Adipocyte (in vitro differentiated cells): Measurements from ENCODE around the gene NKX1-1.

ENCODE experiments used
- DNase-seq: peaks from one replicate; pipeline ENCODE4 v3.0.0-alpha.2; 2015; ENCODE audit warnings: low read depth
- H3K27me3 ChIP-seq: replicated peaks from 2 replicates; pipeline ENCODE4 v1.7.0; 2013; ENCODE audit warnings: mild to moderate bottlenecking, low read length, moderate library complexity; ENCODE audit not compliant: control insufficient read depth, insufficient read depth
- H3K36me3 ChIP-seq: 2 replicates; pipeline ENCODE4 v1.7.0; 2013; ENCODE audit warnings: low read length, mild to moderate bottlenecking, moderate library complexity; ENCODE audit not compliant: control insufficient read depth, insufficient read depth, severe bottlenecking
- H3K4me1 ChIP-seq: 2 replicates; pipeline ENCODE4 v1.7.0; 2013; ENCODE audit warnings: mild to moderate bottlenecking, low read length, moderate library complexity; ENCODE audit not compliant: control insufficient read depth, insufficient read depth
- H3K4me3 ChIP-seq: 2 replicates; pipeline ENCODE4 v1.7.0; 2013; ENCODE audit warnings: mild to moderate bottlenecking, low read length, moderate library complexity
- H3K9ac ChIP-seq: 2 replicates; pipeline ENCODE4 v1.7.0; 2013; ENCODE audit warnings: mild to moderate bottlenecking, low read length, moderate library complexity
- H3K9me3 ChIP-seq: 2 replicates; pipeline ENCODE4 v1.7.0; 2013; ENCODE audit warnings: mild to moderate bottlenecking, low read length, moderate library complexity; ENCODE audit not compliant: control insufficient read depth

The NKX1-1 gene

GRCh38 chr4:1406394-1406980 is at the start of gene NKX1-1:
TSS of gene NKX1-1 (minus strand) at chr4:1406442. CDS start at chr4:1406442, 0 bp downstream.
- H3K4me3 ChIP-seq = no peak within 1 kb of the TSS
- H3K27me3 ChIP-seq = peaks cover 59% of the 10 kb centered on the region
- no peaks in the 10 kb centered on the region for H3K9me3 ChIP-seq
- no peak within 1 kb of the TSS for H3K9ac ChIP-seq
- no peaks in the 10 kb centered on the region for H3K36me3 ChIP-seq
- DNase-seq = no peak
- H3K4me1 ChIP-seq = no peaks in the 10 kb centered on the region

DNA sequence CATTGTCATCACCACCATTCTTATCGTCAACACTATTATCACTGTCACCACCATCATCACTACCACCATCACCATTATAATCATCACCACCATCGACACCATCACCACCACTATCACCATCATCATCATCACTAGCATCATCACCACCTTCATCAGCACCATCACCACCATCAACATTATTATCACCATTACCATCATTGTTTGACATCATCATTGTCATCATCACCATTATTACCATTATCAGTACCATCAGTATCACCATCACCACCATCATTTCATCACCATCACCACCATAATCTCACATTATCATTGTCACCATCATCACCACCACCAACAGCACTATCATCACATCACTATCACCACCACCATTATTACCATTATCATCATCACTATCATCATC is 47.5 kb upstream of the NKX1-1 start:
- no peaks in the 10 kb centered on the region for H3K36me3 ChIP-seq
- H3K27me3 ChIP-seq = peaks cover 29% of the 10 kb centered on the region
- H3K4me3 ChIP-seq = no peak overlapping the region
- H3K9me3 ChIP-seq = peaks cover 12% of the 10 kb centered on the region
- DNase-seq = no peak
- no peaks in the 10 kb centered on the region for H3K4me1 ChIP-seq
- H3K9ac ChIP-seq = no peak overlapping the region

GRCh38 chr4:1452431-1453051 is 46.3 kb upstream of the NKX1-1 start:
- no peak overlapping the region for H3K4me3 ChIP-seq
- peaks cover 5% of the 10 kb centered on the region for H3K9me3 ChIP-seq

DNA sequence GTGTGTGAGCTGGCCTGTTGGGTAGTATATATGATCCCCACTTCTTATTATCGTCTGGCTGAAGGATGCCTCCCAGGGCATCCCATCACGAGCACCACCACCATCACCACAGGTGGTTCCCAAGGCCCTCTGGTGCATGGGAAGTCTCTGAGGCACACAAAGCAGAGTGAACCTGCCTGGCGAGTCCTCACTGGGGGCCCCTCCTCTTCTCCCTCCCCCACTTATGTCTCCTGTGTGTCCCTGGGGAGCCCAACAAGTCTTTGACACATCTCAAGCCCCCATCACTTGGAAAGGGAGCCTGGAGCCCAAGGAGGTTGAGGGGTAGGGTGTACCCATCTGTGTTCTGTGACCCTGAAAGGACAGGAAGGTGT is 45.5 kb upstream of the NKX1-1 start:
- Histone ChIP-seq H3K9me3 (peaks cover 5% of the 10 kb centered on the region), H3K27me3 (peaks cover 31% of the 10 kb centered on the region)

More at GRCh38 chr4:1452431-1453051, 46.3 kb upstream of the NKX1-1 start:
- no peaks in the 10 kb centered on the region for H3K4me1 ChIP-seq
- no peak overlapping the region for H3K9ac ChIP-seq
- no peak for DNase-seq
- H3K27me3 ChIP-seq = peaks cover 30% of the 10 kb centered on the region
- H3K36me3 ChIP-seq = no peaks in the 10 kb centered on the region

GRCh38 chr4:1451106-1451751 is 45.0 kb upstream of the NKX1-1 start:
- Histone ChIP-seq H3K9ac (no peak overlapping the region), H3K9me3 (peaks cover 5% of the 10 kb centered on the region), H3K4me3 (no peak overlapping the region), H3K27me3 (peaks cover 33% of the 10 kb centered on the region), H3K4me1 (no peaks in the 10 kb centered on the region), H3K36me3 (no peaks in the 10 kb centered on the region)
- DNase-seq = no peak

More for the DNA sequence above, 45.5 kb upstream of the NKX1-1 start:
- no peaks in the 10 kb centered on the region for H3K4me1 ChIP-seq
- H3K36me3 ChIP-seq = no peaks in the 10 kb centered on the region
- DNase-seq = no peak
- no peak overlapping the region for H3K9ac ChIP-seq
- no peak overlapping the region for H3K4me3 ChIP-seq

DNA sequence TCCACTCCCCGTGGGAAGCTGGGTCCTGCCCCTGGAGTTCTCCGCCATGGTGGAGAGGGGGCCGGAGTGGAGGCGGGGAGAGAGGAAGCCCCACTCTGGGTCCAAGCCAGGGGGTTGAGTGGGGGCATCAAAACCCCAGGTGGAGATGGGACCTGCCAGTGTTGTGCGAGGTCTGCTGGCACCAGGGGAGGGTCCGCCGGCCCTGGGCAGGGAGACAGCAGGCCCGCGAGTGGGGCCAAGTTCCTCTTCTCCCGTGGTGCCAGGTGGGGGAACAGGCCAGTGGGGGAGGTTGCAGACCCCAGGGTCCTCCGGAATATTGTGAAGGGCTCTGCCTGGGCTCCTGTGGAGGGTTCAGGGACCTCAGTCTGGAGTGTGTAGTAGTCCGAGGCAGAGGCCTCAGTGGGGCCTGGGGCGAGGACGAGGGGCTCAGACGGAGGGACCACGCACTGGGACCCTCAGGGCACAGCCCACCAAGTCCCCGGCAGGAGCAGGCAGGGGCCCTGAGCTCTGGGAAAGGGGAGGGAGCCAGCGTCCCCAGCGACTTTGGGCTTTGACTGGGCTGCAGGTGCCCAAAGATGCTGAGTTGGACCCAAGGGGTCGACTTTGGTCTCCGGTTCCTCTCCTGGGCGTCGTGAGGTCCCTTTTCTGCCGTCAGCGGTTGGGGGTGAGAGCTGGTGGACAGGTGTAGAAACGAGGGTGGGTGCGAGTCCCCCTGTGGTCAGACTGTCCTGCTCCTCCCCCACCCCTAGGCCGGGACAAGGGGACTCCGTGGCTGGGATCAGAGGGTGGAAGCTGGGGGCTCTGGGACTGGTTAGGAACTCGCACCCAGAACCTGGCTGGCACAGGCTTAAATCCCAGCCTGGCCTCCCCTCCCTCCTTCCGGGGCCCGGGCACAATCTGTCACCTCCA is 43.8 kb upstream of the NKX1-1 start:
- no peaks in the 10 kb centered on the region for H3K9me3 ChIP-seq
- no peak overlapping the region for H3K4me3 ChIP-seq
- H3K36me3 ChIP-seq = no peaks in the 10 kb centered on the region
- no peak for DNase-seq
- H3K9ac ChIP-seq = no peak overlapping the region
- H3K27me3 ChIP-seq = peaks cover 39% of the 10 kb centered on the region
- no peaks in the 10 kb centered on the region for H3K4me1 ChIP-seq

DNA sequence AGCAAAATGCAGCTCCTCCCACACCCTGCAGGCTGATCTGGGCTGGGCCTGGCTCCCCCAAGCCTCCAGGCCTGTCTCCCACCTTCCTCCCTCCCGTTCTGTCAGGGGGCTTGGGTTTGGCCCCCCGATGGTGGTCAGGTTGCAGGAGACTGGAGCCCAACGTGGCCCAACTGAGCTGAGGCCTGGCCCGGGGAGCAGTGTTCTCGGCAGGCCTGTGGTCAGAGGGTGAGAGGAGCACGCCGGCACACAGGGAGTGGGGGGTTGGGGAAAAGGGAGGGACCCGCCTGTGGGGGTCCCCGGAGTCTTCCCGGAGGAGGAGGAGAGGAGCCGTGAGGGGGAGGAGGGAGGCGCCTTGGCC is 43.2 kb upstream of the NKX1-1 start:
- DNase-seq = no peak
- peaks cover 43% of the 10 kb centered on the region for H3K27me3 ChIP-seq

DNA sequence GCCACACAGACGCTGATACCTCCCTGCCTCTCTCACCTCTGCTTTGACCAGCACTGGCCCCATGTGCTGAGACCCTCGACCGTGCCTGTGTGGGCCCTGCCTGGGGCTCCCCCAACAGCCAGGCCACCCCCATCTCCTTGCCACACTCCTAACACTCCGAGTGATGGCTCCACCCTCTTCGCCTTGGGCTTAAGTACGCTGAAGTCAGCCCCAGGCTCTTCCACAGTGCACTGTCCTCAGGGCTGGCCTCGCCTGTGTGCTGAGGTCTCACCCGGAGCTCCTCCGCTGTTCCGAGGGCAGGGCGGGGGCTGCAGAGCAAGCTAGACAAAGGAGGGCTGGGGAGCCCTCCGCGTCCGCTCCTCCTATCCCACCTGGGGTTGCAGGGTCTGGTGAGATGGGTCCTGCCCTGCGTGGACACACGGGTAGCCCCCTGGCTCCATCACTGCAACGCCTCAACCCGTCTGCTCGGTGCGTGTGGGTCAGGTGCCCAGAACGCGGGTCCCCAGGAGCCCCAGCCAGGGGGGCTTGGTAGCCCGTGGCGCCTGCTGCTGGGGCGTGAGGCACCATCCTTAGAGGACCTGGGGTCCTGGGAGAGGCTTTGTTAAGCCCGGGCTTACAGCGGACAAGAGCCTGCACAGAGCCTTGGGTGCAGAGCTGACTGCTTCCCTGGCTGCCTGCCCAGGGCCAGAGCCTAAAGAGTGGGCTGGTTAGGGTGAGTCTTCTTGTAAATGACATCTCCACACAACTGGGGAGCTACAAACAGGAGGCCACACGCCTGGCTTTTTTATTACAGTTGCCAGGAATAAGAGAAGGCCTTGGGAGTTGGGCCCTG is 42.6 kb upstream of the NKX1-1 start:
- H3K9ac ChIP-seq = no peak overlapping the region
- no peak for DNase-seq
- H3K36me3 ChIP-seq = no peaks in the 10 kb centered on the region

More for the DNA sequence above, 43.2 kb upstream of the NKX1-1 start:
- H3K36me3 ChIP-seq = no peaks in the 10 kb centered on the region
- no peaks in the 10 kb centered on the region for H3K4me1 ChIP-seq
- H3K4me3 ChIP-seq = no peak overlapping the region
- no peak overlapping the region for H3K9ac ChIP-seq
- no peaks in the 10 kb centered on the region for H3K9me3 ChIP-seq

GRCh38 chr4:1447676-1448588 is 41.7 kb upstream of the NKX1-1 start:
- no peak overlapping the region for H3K9ac ChIP-seq
- H3K4me3 ChIP-seq = no peak overlapping the region
- H3K36me3 ChIP-seq = no peaks in the 10 kb centered on the region
- H3K27me3 ChIP-seq = peaks cover 43% of the 10 kb centered on the region
- DNase-seq = no peak
- no peaks in the 10 kb centered on the region for H3K4me1 ChIP-seq
- H3K9me3 ChIP-seq = no peaks in the 10 kb centered on the region

More for the DNA sequence above, 42.6 kb upstream of the NKX1-1 start:
- Histone ChIP-seq H3K27me3 (peaks cover 43% of the 10 kb centered on the region), H3K4me3 (no peak overlapping the region), H3K9me3 (no peaks in the 10 kb centered on the region), H3K4me1 (no peaks in the 10 kb centered on the region)
